Fibroblast of skin of abdomen (primary cell): ENCODE data around the gene BCLAF1.
A peak's percentile ranks its signal among the peaks of the same experiment; 100 is the strongest.
"Not testable (repeated sequence)": the region's sequence is repeated elsewhere in the genome, so short reads cannot be mapped to it uniquely, and the experiment has no call there.

Source experiments
- DNase-seq: peaks from one replicate; pipeline ENCODE4 v3.0.0-alpha.2; 2013

Gene BCLAF1

DNA sequence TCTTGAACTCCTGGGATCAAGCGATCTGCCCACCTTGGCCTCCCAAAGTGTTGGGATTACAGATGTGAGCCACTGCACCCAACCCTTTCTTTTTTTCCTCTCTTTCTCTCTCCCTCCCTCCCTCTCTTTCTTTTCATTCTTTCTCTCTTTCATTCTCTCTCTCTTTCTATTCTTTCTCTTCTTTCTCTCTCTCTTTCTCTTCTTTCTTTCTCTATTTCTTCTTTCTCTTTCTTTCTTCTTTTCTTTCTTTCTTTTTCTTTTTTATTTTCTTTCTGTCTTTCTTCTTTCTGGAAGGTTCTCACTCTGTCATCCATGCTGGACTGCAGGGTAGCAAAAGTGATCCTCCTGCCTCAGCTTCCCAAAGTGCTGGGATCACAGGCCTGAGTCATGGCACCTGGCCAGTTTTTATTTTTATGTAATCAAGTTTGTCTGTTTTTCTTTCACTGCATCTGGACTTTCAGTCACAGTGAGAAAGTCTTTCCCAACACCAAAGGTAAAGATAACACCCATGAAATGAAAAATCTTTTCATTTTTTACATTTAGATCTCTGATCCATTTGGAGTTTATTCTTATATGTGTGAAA is 20.2 kb upstream of the BCLAF1 start:
- no peak for DNase-seq

DNA sequence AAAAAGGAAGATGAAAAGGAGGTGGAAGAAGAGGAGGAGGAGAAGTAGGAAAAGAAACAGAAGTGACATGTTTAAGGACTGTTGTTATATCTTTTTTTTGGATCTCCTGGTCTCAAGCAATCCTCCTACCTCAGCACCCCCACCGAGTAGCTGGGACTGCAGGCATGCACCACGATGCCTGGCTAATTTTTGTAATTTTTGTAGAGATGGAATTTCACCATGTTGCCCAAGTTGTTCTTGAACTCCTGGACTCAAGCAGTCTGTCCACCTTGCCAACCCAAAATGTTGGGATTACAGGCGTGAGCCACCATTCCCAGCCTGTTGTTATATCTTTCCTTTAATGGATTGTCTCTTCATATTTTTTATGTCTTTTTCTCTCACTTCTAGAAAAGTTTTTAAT is 19.5 kb upstream of the BCLAF1 start:
- DNase-seq: no peak

GRCh38 chr6:136308469-136308868 is 18.8 kb upstream of the BCLAF1 start:
- not testable (repeated sequence) for DNase-seq

DNA sequence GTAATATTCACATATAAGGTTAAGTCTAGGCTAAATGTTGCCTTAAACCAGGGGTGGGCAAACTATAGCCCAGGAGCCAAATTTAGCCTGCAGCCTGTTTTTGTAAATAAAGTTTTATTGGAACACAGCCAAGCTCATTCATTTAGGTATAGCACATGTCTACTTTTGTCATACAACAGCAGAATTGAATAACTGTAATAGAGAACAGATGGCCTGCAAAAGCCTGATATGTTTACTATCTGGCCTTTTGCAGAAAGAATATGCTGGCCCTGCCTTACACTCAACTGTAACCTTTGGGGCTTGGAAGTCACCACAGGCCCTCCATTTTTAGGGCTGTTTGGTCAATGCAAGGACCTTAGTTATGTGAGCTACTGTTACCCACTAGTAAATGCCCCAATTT is 17.7 kb upstream of the BCLAF1 start:
- no peak for DNase-seq

DNA sequence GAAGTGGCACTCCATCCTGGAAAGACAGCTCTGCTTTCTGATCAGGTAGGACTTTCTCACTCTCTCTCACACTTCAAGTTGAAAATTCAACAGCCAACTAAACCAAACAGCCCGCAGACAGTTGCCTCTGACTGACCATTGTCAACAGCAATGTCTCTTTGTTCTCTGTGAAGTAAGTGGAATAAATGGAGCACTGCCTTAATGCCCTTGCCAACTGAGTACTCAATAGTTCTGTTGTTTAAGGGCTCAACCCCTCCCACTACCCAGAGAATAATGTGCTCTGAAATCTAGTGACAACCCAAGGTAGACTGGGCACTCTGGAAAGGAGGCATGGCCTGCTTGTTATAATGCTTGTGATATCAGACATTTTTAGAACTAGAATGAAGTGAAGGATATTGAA is 16.8 kb upstream of the BCLAF1 start:
- DNase-seq: no peak

DNA sequence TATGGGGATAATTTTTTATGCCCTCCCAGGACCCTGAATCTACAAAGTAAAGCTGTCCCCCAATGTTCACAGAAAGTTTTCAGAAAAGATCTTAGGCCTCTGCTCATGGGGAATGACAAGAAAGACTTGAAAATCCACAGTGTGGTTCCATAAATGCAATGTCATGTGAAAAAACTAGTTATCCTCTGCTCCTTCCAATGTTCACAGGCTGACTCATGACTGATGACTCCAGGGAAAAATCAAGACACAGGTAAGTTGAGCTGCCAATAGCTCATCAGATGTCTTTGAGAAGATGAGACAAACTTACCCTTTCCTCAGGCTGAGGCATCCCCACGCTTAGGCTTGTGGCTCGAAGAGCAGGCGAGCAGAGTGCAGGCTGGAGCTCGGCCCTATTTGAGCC is 14.8 kb upstream of the BCLAF1 start:
- no peak for DNase-seq

GRCh38 chr6:136303516-136303915 is 13.9 kb upstream of the BCLAF1 start:
- no peak for DNase-seq

- no peak for DNase-seq
Measured at GRCh38 chr6:136294621-136295020, 5.0 kb upstream of the BCLAF1 start.

GRCh38 chr6:136290410-136291010 is 864 bp upstream of the BCLAF1 start:
- DNase-seq: peak; percentile 91

- peak; percentile 90 for DNase-seq
Measured at GRCh38 chr6:136289327-136289578, 393 bp downstream of the BCLAF1 start.

DNA sequence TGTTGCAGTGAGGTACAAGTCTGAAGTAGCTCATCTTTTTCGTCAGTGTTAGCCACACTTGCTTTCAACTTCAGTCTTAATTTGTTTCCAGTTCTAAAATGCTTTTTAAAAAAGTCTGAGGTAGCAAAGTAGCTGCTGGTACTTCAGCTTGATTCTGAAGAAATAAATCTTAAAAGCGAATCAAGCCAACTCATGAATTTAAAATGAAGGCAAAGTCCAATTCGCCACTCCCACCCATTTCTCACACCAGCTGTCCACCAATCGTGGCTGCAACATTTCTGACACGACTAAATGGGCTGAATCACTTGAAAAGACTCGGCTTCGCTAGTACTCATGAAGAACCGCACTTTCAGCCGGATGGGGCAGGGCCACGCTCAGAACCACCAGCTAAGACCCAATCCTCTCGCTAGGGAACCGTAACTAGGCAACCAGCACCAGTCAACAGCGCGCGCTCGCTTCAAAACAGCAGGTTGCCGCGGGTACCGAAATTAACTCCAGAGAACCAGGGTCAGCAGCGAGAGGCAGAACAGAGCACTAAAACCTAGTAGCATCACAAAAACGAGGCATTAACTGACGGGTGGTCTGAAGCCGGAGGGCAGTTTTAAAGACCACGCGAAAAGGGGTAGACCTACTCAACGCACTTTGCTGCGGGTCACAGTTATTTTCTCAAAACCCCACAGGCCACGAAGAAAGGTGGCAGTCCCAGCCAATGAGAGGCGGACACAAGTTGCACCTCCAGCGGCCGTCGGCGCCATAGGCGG is 900 bp downstream of the BCLAF1 start:
- peak; percentile 90 for DNase-seq

GRCh38 chr6:136284909-136285308 is 4.7 kb downstream of the BCLAF1 start:
- DNase-seq: peak; percentile 40

DNA sequence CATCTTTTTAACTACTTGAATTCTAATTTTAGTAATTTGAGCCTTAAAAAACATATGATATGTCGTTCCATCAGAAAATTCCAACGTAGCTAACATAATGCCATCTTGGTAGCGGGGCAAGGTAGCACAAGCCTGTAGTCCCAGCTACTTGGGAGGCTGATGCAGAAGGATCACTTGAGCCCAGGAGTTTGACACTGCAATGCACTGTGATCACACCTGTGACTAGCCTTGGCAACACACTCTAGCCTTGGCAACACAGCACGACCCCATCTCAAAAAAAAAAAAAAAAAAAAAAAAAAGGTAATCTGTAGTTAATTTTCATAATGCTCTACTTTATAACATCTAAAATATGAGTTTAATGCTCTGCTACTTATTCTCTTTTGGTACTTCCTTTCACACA is 6.7 kb downstream of the BCLAF1 start:
- DNase-seq: no peak

DNA sequence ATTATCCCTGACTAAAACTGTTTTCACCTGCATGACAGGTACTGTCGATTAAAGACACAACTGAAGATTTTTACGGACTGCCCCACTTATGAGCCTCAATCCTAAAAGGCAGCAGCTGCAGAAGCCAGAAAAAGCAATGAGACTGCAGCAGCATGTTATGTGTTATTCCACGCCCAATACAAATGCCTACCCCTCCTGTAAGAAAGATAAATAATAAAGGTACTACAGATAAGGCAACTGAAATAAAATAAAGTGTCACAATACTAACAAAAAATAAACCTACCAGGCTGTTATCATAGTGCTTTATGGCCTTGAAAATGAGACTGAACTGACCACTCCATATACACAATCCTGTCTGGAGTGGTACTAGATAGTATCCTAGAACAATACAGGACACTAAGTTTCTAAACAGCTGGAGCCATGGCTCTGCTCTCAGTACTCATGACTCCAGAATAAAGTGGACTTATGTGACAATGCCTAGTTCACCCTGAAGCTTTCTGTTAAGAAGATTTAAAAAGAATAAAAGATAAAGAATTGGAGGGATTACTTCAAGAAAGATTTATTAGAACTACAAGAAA is 9.5 kb downstream of the BCLAF1 start:
- no peak for DNase-seq

GRCh38 chr6:136274062-136274461 is 15.6 kb downstream of the BCLAF1 start:
- no peak for DNase-seq

- DNase-seq: no peak
Measured at GRCh38 chr6:136265101-136265500, 24.5 kb downstream of the BCLAF1 start.

DNA sequence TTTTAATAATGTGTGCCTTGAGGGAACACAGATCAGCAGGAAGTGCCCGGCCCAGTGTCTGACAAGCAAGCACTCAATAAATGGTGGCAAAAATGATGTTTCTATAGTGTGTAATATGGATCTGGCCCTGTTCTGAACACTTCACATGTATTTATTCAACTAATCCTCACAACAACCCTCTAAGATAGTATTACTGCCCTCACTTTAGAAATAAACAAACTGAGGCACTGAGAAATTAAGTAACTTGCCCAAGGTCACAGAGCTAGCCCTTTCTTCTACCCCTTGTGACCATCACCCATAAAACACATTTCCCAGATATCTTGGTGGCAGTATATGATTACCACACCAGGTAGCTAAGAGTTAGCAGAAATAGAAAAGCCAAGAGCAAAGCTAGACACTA is 26.7 kb downstream of the BCLAF1 start:
- DNase-seq: no peak

- DNase-seq: no peak
Measured at GRCh38 chr6:136254851-136255466, 34.7 kb downstream of the BCLAF1 start.

DNA sequence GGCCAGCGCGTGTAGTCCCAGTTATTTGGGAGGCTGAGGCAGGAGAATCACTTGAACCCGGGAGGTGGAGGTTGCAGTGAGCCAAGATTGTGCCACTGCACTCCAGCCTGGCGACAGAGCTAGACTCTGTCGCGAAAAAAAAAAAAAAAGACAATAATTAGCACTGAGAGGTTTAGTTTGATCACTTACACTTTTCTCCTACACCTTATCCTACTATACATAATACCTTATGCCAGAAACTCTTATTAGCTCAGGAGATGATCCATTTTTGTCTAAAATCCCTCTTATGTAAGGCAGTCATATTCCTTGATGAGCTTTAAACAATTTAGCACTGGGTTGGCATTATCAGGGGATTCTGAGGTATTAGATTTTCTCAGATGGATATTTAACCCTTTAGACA is 35.9 kb downstream of the BCLAF1 start:
- no peak for DNase-seq

GRCh38 chr6:136252441-136252840 is 37.2 kb downstream of the BCLAF1 start:
- no peak for DNase-seq

DNA sequence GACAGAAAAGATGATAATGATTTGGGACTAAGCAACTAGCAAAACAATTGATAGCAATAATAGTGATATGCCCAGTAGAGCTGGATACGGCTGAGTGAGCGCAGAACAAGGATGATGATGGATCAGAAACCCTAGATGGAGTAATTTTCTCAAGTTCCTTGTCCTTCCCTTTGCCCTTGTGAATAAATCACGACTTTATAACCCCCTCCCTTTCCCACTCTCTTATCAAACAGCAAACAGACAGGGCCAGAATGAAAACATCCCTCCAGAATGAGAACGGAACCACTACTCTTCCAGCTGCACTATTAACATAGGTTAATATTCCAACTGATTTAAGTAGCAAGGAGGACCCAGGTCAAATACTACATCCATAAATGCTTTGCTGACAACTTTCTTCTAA is 38.3 kb downstream of the BCLAF1 start:
- no peak for DNase-seq

- peak; percentile 8 for DNase-seq
Measured at GRCh38 chr6:136250686-136251008, 39.0 kb downstream of the BCLAF1 start.

DNA sequence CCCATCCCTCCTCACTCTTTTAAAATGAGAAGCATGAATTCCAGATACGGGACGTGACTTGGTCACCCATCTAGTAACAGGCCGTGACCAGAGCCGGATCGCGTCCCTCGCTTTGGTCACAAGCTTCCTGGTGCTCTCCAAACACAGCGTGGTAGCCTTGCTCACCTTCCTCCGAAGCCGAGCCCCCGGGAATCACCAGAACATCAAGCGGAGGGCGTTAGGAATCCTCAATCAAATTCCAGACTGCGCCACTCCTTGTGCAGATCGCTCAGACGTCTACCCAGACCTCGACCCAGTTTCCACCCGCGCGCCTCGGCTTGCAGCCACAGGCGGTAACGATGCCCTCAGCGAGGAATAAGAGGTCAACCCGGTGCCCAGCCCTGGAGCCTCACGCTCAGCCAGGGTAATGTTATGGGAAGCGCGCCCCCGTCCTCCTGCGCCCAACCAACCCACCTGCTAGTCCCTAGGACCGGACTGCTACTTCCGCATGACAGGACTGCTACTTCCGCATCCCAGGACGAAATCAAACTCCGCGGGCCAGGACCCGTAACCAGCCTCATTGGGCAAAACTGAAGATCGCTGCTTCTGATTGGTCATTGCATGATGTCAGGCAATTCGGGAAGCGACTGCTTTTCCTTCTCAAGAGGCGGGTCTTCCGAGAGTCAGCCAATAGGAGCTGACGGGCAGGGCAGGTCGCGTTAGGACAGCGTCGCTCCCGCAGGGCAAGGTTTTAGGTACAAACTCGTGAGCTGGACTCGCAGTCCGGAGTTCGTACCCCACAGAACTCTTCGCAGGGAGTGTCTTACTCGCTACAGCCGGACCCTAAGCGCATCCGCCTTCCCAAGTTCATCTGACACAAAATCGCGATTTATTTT is 39.6 kb downstream of the BCLAF1 start, which contains the start of gene MTFR2:
MTFR2 (minus strand) TSS at position 501 of the 875 bp plus-strand sequence. CDS start 1,212 bp downstream, outside the sequence.
- DNase-seq: peak; percentile 99
